Activated CD8-positive, alpha-beta T cell treated with anti-CD3 and anti-CD28 coated beads for 36 hours (primary cell): ENCODE results near the gene CDH22. TPM values are rescaled to one million over a fixed set of nuclear protein-coding genes. Genes with fewer than 3 reads are reported as not detected.

Experiments used
- ATAC-seq: fragments of 200-7000 bp; cut with Tn5 transposase; one replicate; pipeline ENCODE4 v1.10.0; 2021; ENCODE audit warnings: mild to moderate bottlenecking, moderate library complexity
- CTCF ChIA-PET: fragments of 350-600 bp; sonication (Branson Sonifier 250); formaldehyde crosslinking; loops from one replicate; lab custom pipeline; 2021; ENCODE audit warnings: antibody characterized with exemption; lab: Charles Lee
- POLR2A ChIA-PET: fragments of 350-600 bp; sonication (Branson Sonifier 250); formaldehyde crosslinking; loops from one replicate; lab custom pipeline; 2021; ENCODE audit warnings: antibody characterized with exemption; lab: Charles Lee
- DNase-seq: peaks from one replicate; pipeline ENCODE4 v3.0.0-alpha.2; 2020
- H3K27ac Mint-ChIP-seq: one replicate; pipeline ENCODE4 v1.8.0; 2021; ENCODE audit warnings: mild to moderate bottlenecking, mixed read lengths
- H3K27me3 Mint-ChIP-seq: one replicate; pipeline ENCODE4 v1.8.0; 2021; ENCODE audit warnings: mixed read lengths
- H3K36me3 Mint-ChIP-seq: one replicate; pipeline ENCODE4 v1.8.0; 2021; ENCODE audit warnings: low read depth, mixed read lengths
- H3K4me1 Mint-ChIP-seq: one replicate; pipeline ENCODE4 v1.8.0; 2021; ENCODE audit warnings: low read depth, mixed read lengths
- H3K4me3 Mint-ChIP-seq: one replicate; pipeline ENCODE4 v1.8.0; 2021; ENCODE audit warnings: mild to moderate bottlenecking, moderate library complexity, mixed read lengths
- H3K9me3 Mint-ChIP-seq: one replicate; pipeline ENCODE4 v1.8.0; 2021; ENCODE audit warnings: mixed read lengths
- intact Hi-C: fragments of 100-400 bp; cut with micrococcal nuclease; formaldehyde crosslinking; loops from one replicate; pipeline ENCODE4 v1.10.0; 2022
- total RNA-seq, 2 experiments: library from RNA; stranded (reverse); gene quantifications; one replicate each; pipeline ENCODE4 v1.2.3, GENCODE V29; 2021
- TF ChIP-seq, protein P1 (sequence below): fragments of 200-600 bp; IDR thresholded peaks from one replicate; pipeline ENCODE4 v1.8.0; 2022; ENCODE audit warnings: antibody characterized with exemption, mild to moderate bottlenecking

CDH22 gene
- total RNA-seq, 2 experiments from 2014 or later: not detected

DNA sequence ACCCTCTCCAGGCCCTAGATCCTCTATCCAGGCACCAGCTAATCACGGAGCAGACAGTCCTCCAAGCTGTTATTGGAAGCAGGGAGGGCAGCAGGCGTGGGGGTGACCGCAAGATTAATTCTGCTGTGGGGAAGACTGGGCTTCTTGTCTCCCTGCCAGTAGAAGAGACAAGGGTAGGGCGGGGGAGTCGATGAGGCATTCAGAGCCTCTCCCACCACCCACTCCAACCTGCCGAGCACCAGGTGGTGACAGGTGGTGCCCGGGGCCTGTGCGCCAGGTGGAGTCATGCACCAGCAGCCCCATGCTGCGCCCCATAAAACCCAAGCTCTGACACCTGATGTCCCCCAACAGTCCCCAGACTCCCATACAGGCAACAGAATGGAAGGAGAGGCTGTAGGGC, 89.6 kb downstream of the CDH22 start:
- peaks cover 10% of the 10 kb centered on the region for H3K27me3 Mint-ChIP-seq
- no peak overlapping the region for H3K27ac Mint-ChIP-seq
- TF ChIP-seq, protein P1, sequence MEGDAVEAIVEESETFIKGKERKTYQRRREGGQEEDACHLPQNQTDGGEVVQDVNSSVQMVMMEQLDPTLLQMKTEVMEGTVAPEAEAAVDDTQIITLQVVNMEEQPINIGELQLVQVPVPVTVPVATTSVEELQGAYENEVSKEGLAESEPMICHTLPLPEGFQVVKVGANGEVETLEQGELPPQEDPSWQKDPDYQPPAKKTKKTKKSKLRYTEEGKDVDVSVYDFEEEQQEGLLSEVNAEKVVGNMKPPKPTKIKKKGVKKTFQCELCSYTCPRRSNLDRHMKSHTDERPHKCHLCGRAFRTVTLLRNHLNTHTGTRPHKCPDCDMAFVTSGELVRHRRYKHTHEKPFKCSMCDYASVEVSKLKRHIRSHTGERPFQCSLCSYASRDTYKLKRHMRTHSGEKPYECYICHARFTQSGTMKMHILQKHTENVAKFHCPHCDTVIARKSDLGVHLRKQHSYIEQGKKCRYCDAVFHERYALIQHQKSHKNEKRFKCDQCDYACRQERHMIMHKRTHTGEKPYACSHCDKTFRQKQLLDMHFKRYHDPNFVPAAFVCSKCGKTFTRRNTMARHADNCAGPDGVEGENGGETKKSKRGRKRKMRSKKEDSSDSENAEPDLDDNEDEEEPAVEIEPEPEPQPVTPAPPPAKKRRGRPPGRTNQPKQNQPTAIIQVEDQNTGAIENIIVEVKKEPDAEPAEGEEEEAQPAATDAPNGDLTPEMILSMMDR: no peak
- no peaks in the 10 kb centered on the region for H3K9me3 Mint-ChIP-seq
- no peaks in the 10 kb centered on the region for H3K4me1 Mint-ChIP-seq
- POLR2A ChIA-PET: no interaction called here
- DNase-seq (no peak), ATAC-seq (no peak)
- H3K4me3 Mint-ChIP-seq: no peak overlapping the region
- CTCF ChIA-PET: no interaction called here
- intact Hi-C loops: no loop called here
- H3K36me3 Mint-ChIP-seq: no peaks in the 10 kb centered on the region

DNA sequence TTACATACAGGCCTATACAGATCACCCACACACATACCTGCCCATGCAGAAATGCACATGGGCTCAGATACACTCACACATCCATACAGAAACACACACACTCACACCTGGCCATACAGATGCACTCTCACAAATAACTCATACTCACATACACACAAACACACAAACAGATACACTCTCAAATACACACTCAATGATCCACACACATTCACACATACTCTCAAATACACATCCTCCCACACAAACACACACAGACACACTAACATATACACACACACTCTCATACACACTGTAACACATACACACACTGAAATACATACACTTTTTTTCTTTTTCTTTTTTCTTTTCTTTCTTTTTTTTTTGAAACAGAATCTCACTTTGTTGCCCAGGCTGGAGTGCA, 90.7 kb downstream of the CDH22 start:
- Mint-ChIP-seq H3K9me3 (no peaks in the 10 kb centered on the region), H3K27me3 (peaks cover 8% of the 10 kb centered on the region), H3K4me1 (no peaks in the 10 kb centered on the region), H3K27ac (no peak overlapping the region), H3K4me3 (no peak overlapping the region), H3K36me3 (no peaks in the 10 kb centered on the region)
- intact Hi-C loops: no loop called here
- no peak for ATAC-seq
- POLR2A ChIA-PET: no interaction called here
- no peak for DNase-seq
- TF ChIP-seq, protein P1: no peak
- CTCF ChIA-PET: no interaction called here

DNA sequence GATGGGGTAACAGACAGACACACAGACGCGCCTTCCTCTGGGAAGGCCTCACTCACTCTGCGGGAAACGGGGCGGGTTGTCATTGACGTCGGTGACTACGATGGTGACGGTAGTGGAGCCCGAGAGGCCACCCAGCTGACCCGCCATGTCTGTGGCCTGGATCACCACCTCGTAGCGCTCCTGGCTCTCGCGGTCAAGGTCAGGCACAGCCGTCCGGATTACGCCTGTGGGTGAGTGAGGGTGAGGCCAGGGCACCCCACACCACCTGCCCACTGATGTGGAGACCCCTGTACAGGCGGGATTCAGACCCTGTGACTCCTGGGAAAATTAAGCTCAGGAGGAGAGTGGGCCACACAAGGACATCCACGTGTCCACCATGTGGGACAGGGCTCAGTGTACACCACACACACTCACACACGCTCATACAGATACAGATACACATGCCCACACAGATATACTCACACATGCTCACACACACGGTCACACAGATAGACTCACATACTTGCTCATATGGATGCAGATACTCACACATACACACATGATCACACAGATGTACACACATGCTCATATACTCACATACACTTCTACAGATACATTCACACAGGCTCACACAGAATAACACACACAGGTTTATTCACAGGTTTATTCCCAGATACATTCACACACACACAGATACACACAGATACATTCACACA, 91.4 kb downstream of the CDH22 start:
- peaks cover 8% of the 10 kb centered on the region for H3K27me3 Mint-ChIP-seq
- H3K4me1 Mint-ChIP-seq: no peaks in the 10 kb centered on the region
- no peaks in the 10 kb centered on the region for H3K36me3 Mint-ChIP-seq
- ATAC-seq (no peak), DNase-seq (no peak)
- no peak overlapping the region for H3K27ac Mint-ChIP-seq
- H3K9me3 Mint-ChIP-seq: no peaks in the 10 kb centered on the region
- TF ChIP-seq, protein P1: no peak
- no peak overlapping the region for H3K4me3 Mint-ChIP-seq
- CTCF ChIA-PET: no interaction called here
- intact Hi-C loops: no loop called here
- POLR2A ChIA-PET: no interaction called here

DNA sequence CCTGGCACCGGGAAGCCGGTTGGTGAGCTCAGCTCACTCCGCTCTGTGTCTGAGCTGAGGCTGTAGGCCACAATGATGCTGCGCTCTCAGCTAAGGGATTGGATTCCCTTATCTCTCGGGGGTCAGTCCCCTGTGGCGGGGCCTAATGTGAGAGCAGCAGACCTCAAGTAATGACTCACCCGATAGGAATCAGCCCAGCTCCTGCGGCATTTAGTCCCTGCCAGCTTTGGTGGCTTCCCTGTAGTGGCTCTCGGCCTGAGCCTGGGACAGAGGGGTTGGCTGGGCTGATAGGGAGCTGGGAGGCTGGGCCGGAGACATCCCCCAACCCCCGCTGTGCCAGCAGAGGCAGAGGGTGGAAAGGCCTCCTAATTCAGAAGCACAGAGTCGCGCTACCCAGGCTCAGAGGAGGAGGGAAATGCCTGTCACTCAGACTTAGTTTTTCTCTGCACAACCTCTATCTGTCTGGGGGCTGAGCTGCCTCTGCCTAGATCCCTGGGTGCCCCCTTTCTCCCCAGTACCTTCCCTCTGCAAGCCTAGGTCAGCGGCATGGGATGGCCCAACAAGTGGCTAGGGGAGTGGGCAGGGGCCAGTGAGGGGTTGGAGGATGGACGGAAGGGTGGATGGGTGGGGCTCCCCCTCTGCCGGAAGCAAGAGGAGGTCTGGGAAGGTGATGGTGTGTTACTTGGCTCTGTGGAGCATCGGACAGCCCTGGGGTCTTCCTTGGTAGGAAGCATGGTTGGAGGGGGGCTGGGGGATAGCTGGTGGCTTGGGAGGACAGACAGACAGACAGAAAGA, 92.2 kb downstream of the CDH22 start:
- no peak overlapping the region for H3K27ac Mint-ChIP-seq
- DNase-seq: no peak
- peaks cover 8% of the 10 kb centered on the region for H3K27me3 Mint-ChIP-seq
- no peak for ATAC-seq
- H3K9me3 Mint-ChIP-seq: no peaks in the 10 kb centered on the region
- intact Hi-C loops: no loop called here
- ChIA-PET CTCF (no interaction called here), POLR2A (no interaction called here)
- H3K4me1 Mint-ChIP-seq: no peaks in the 10 kb centered on the region
- no peaks in the 10 kb centered on the region for H3K36me3 Mint-ChIP-seq
- no peak overlapping the region for H3K4me3 Mint-ChIP-seq
- TF ChIP-seq, protein P1: no peak
